K562 (cell line): ENCODE results near the gene HDAC2.
"Not testable (repeated sequence)": the region's sequence is repeated elsewhere in the genome, so short reads cannot be mapped to it uniquely, and the experiment has no call there.

Experiments used
- ATF1 ChIP-seq, 2 experiments: fragments of 450-650 bp in 1 of 2; IDR thresholded peaks; 2 replicates each; pipeline ENCODE4 v1.6.1; 2016; ENCODE audit warnings: missing compliant biosample characterization in 1 of 2, missing genetic modification characterization in 1 of 2
- EZH2 ChIP-seq: IDR thresholded peaks from 2 replicates; pipeline ENCODE4 v1.6.1; 2012; ENCODE audit warnings: low read depth, mild to moderate bottlenecking, inconsistent platforms, low read length, borderline replicate concordance
- SPI1 ChIP-seq: IDR thresholded peaks from 2 replicates; pipeline ENCODE4 v1.6.1; 2011; ENCODE audit warnings: low read depth, low read length, control low read depth, borderline replicate concordance
- TF ChIP-seq, protein P1 (sequence below): fragments of 250-450 bp; sonication (Bioruptor Pico); IDR thresholded peaks from 2 replicates; pipeline ENCODE4 v1.5.0; 2022; ENCODE audit warnings: mild to moderate bottlenecking
- TF ChIP-seq, protein P2 (sequence below), 3 experiments: IDR thresholded peaks in 2 of 3; conservative IDR thresholded peaks in 1 of 3; 2 replicates each; pipeline ENCODE4 v1.5.1; 2011 to 2012; ENCODE audit warnings: low read length in 3 of 3, mild to moderate bottlenecking in 3 of 3, control low read depth in 2 of 3, improper control_type of control experiment in 1 of 3, inconsistent platforms in 1 of 3, low read depth in 1 of 3, mixed read lengths in 1 of 3, moderate library complexity in 1 of 3; ENCODE audit not compliant: insufficient read depth in 2 of 3

DNA sequence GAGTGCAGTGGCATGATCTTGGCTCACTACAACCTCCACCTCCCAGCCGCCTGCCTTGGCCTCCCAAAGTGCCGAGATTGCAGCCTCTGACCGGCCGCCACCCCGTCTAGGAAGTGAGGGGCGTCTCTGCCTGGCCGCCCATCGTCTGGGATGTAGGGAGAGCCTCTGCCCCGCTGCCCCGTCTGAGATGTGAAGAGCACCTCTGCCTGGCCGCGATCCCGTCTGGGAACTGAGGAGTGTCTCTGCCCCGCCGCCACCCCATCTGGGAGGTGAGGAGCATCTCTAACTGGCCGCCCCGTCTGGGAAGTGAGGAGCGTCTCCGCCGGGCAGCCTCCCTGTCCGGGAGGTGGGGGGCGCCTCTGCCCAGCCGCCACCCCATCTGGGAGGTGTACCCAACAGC, 39.0 kb downstream of the HDAC2 start:
- TF ChIP-seq, protein P1, sequence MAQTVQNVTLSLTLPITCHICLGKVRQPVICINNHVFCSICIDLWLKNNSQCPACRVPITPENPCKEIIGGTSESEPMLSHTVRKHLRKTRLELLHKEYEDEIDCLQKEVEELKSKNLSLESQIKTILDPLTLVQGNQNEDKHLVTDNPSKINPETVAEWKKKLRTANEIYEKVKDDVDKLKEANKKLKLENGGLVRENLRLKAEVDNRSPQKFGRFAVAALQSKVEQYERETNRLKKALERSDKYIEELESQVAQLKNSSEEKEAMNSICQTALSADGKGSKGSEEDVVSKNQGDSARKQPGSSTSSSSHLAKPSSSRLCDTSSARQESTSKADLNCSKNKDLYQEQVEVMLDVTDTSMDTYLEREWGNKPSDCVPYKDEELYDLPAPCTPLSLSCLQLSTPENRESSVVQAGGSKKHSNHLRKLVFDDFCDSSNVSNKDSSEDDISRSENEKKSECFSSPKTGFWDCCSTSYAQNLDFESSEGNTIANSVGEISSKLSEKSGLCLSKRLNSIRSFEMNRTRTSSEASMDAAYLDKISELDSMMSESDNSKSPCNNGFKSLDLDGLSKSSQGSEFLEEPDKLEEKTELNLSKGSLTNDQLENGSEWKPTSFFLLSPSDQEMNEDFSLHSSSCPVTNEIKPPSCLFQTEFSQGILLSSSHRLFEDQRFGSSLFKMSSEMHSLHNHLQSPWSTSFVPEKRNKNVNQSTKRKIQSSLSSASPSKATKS (CRISPR knock-in tag), result not testable (repeated sequence)
- TF ChIP-seq ATF1 (CRISPR knock-in tag; IDR thresholded peaks at IDR 0.05); ATF1 (tag; IDR thresholded peaks at IDR 0.05); SPI1; EZH2: not testable (repeated sequence)
- TF ChIP-seq, protein P2, sequence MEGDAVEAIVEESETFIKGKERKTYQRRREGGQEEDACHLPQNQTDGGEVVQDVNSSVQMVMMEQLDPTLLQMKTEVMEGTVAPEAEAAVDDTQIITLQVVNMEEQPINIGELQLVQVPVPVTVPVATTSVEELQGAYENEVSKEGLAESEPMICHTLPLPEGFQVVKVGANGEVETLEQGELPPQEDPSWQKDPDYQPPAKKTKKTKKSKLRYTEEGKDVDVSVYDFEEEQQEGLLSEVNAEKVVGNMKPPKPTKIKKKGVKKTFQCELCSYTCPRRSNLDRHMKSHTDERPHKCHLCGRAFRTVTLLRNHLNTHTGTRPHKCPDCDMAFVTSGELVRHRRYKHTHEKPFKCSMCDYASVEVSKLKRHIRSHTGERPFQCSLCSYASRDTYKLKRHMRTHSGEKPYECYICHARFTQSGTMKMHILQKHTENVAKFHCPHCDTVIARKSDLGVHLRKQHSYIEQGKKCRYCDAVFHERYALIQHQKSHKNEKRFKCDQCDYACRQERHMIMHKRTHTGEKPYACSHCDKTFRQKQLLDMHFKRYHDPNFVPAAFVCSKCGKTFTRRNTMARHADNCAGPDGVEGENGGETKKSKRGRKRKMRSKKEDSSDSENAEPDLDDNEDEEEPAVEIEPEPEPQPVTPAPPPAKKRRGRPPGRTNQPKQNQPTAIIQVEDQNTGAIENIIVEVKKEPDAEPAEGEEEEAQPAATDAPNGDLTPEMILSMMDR (IDR thresholded peaks at IDR 0.05 in 2 of 3, conservative IDR thresholded peaks at IDR 0.05 in 1 of 3; ENCODE audit: insufficient read depth in 2 of 3, low read depth in 1 of 3, low read length in 3 of 3), result not testable (repeated sequence)
